Aorta (tissue), 5 donors: Measurements from ENCODE around the gene MCOLN2. TPM values are rescaled to one million over a fixed set of nuclear protein-coding genes. Genes with fewer than 3 reads are reported as not detected.

Experiments used
- ATAC-seq: fragments of 200-7000 bp; cut with Tn5 transposase; one replicate; pipeline ENCODE4 v1.9.1; 2022; ENCODE audit warnings: moderate library complexity; ENCODE audit not compliant: low FRiP score
- DNase-seq, 2 donors: peaks; one replicate each; pipeline ENCODE4 v3.0.0-alpha.2; 2020
- H3K27ac ChIP-seq, 2 donors: one replicate each; pipeline ENCODE4 v1.5.1; 2013; ENCODE audit warnings: low read length in 2 of 2, mild to moderate bottlenecking in 2 of 2, moderate library complexity in 2 of 2, control low read depth in 1 of 2, inconsistent platforms in 1 of 2, low read depth in 1 of 2
- H3K27me3 ChIP-seq, 2 donors: one replicate each; pipeline ENCODE4 v1.6.1; 2013; ENCODE audit warnings: control low read depth in 1 of 2, low read length in 1 of 2, mild to moderate bottlenecking in 1 of 2, moderate library complexity in 1 of 2; ENCODE audit not compliant: insufficient read depth in 2 of 2, control insufficient read depth in 1 of 2
- H3K36me3 ChIP-seq, 2 donors: one replicate each; pipeline ENCODE4 v1.6.1; 2013; ENCODE audit warnings: control low read depth in 1 of 2, low read length in 1 of 2, mild to moderate bottlenecking in 1 of 2; ENCODE audit not compliant: insufficient read depth in 2 of 2, control insufficient read depth in 1 of 2
- H3K4me1 ChIP-seq, 2 donors: one replicate each; pipeline ENCODE4 v1.6.1; 2013; ENCODE audit warnings: low read length in 2 of 2, control low read depth in 1 of 2, mild to moderate bottlenecking in 1 of 2, moderate library complexity in 1 of 2; ENCODE audit not compliant: insufficient read depth in 2 of 2, control insufficient read depth in 1 of 2
- H3K4me3 ChIP-seq, 2 donors: one replicate each; pipeline ENCODE4 v1.5.1; 2013; ENCODE audit warnings: low read length in 2 of 2, control low read depth in 1 of 2, mild to moderate bottlenecking in 1 of 2
- H3K9me3 ChIP-seq: one replicate; pipeline ENCODE4 v1.6.1; 2013; ENCODE audit warnings: mild to moderate bottlenecking, low read length; ENCODE audit not compliant: control insufficient read depth
- WGBS, 2 donors: extraction: QIAGEN DNeasy Blood & Tissue Kit; methylation state at CpG; one replicate each; pipeline ENCODE4 v1.1.7; 2013; 5-methylcytosine and 5-hydroxymethylcytosine counted together
- intact Hi-C, 2 donors: fragments of 100-400 bp; cut with DNase I; formaldehyde crosslinking; loops; one replicate each; pipeline versions ENCODE4 v1.14.2 to v1.15.0; 2022
- polyA plus RNA-seq, 2 donors: library from polyadenylated mRNA; stranded (reverse); fragments of 200-250 nt; gene quantifications; one replicate each; pipeline ENCODE4 v1.2.3, GENCODE V29; 2013
- total RNA-seq, 2 donors: library from RNA; stranded (reverse); fragmentation: NEBNext Ultra II Directional; extraction: Animal tissue kit (Norgen Biotek cat#: 25700); gene quantifications; one replicate each; pipeline ENCODE4 v1.2.1, GENCODE V29; 2021
- donor health status: healthy with polysubstance abuse.
- donor health status: Bipolar disorder and iron deficiency.
- donor health status: DM: no; HTN: no; CAD: no.
- donor health status: DM: no; HTN: no; CAD: no.
- donor health status: DM: yes; HTN: yes; CAD: no.

MCOLN2 gene
- total and polyA plus RNA-seq, 4 donors: 1.0 to 3.9 (median 2.2) TPM

DNA sequence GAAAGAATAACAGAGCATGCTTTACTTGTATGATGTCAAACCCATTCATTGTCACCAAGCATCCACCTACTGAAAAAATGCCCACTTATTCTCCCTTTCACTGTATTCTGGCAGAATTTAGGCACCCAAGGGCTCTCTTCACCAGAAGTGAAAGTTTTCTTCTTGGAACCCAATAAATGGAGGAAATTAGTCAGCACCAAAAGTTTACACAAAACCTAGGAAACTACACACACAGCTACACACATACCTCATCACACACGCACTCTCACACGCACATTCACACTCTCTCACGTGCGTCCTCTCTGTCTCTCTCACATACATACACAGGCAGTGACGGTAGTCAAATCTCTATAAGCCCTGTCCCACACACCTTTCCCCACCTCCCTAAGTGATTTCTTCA is 37.6 kb downstream of the MCOLN2 start:
- no peaks in the 10 kb centered on the region for H3K27me3 ChIP-seq
- no peaks in the 10 kb centered on the region for H3K36me3 ChIP-seq
- DNase-seq (no peak), ATAC-seq (no peak)
- no peak overlapping the region for H3K4me3 ChIP-seq
- H3K9me3 ChIP-seq: no peaks in the 10 kb centered on the region
- H3K27ac ChIP-seq: no peak overlapping the region
- 75 to 78% methylated on average over 5 of the region's 5 CpGs for WGBS, 2 donors
- peaks cover 0 to 5% of the 10 kb centered on the region in 2 donors for H3K4me1 ChIP-seq
- intact Hi-C loops: no loop called here

DNA sequence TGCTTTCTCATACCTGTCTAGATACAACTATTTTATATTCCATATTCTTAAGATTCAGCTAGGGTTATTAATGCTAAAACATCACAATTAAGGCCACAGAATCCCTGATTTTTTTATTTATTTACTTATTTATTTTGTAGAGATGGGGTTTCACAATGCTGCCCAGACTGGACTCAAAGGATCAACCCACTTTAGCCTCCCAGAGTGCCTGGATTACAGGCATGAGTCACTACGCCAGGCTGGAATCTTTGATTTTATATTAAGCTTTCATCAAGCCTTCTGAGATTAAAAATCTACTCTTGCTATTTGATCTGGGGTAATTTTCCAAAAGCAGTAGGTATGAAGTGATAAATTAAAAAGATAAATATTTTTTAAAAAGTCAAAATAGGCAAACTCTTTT is 38.9 kb downstream of the MCOLN2 start:
- Histone ChIP-seq H3K36me3 (no peaks in the 10 kb centered on the region), H3K27ac (no peak overlapping the region), H3K9me3 (no peaks in the 10 kb centered on the region), H3K4me3 (no peak overlapping the region), H3K4me1 (peaks cover 0 to 5% of the 10 kb centered on the region in 2 donors), H3K27me3 (no peaks in the 10 kb centered on the region)
- ATAC-seq (no peak), DNase-seq (no peak)
- WGBS, 2 donors: 84 to 91% methylated on average over 1 of the region's 1 CpG
- intact Hi-C loops: no loop called here

DNA sequence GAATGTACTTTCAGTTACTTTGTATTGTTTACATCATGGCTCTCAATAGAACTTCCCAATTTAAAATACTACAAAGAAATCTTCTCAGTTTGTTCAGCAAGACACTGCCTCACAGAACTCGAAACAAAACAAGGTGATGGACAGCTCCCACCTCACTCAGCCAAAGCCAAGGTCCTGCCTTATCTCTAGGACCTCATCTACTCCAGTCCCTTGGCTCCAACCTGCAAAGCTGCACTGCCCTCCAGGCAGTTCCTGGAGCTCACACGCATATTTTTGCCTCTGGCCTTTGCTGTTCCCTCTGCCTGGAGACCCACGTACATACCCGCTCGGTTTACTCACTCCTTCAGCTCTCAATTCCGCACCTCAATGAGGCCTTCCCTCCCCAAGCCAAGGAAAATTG is 40.3 kb downstream of the MCOLN2 start:
- ATAC-seq: no peak
- WGBS, 2 donors: 65 to 73% methylated on average over 6 of the region's 6 CpGs
- no peak for DNase-seq
- intact Hi-C loops: no loop called here
- Histone ChIP-seq H3K27me3 (no peaks in the 10 kb centered on the region), H3K9me3 (no peaks in the 10 kb centered on the region), H3K4me3 (no peak overlapping the region), H3K36me3 (no peaks in the 10 kb centered on the region), H3K27ac (no peak overlapping the region), H3K4me1 (peaks cover 0 to 5% of the 10 kb centered on the region in 2 donors)

DNA sequence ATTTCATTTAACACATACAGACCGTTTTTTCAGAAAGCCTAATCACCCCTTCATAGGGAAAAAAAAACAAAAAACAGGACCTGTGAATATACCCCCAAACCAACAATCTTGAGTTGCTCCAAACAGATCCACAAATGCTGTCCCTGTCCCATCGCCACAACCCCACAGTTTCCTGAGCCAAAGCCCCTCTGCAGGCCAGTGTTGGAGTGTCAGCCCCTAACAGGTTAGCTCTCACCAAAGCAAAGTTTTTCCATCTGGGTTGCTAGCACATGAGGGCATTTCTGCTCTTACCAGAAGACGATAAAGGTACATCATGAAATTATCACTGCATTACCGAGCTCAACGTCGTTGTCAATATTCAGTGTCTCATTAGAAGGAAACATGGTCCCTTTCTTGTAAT is 40.8 kb downstream of the MCOLN2 start:
- Histone ChIP-seq H3K4me1 (peaks cover 0 to 2% of the 10 kb centered on the region in 2 donors), H3K27ac (no peak overlapping the region), H3K9me3 (no peaks in the 10 kb centered on the region), H3K36me3 (no peaks in the 10 kb centered on the region), H3K27me3 (no peaks in the 10 kb centered on the region), H3K4me3 (no peak overlapping the region)
- 89 to 90% methylated on average over 6 of the region's 6 CpGs for WGBS, 2 donors
- DNase-seq (no peak), ATAC-seq (no peak)
- intact Hi-C loops: no loop called here

DNA sequence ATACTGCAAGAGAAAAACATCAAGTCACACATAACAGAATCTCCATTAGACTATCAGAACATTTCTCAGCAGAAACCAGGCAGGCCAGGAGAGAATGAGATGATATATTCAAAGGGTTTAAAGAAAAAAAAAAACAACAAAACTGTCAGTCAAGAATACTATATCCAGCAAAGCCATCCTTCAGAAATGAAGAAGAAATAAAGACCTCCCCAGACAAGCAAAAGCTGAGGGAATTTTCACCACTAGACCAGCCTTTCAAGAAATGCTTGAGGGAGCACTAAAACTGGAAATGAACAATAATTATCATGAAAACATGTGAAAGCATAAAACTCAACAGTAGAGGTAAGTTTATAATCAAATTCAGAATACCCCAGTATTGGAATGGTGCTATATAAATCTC is 47.2 kb downstream of the MCOLN2 start:
- H3K27me3 ChIP-seq: no peaks in the 10 kb centered on the region
- intact Hi-C loops: loop anchor here in 1 of 2 donors (5.0 to 10.0 kb wide), 2 partner anchors 78 to 115 kb away; a partner anchor contains a TSS

DNA sequence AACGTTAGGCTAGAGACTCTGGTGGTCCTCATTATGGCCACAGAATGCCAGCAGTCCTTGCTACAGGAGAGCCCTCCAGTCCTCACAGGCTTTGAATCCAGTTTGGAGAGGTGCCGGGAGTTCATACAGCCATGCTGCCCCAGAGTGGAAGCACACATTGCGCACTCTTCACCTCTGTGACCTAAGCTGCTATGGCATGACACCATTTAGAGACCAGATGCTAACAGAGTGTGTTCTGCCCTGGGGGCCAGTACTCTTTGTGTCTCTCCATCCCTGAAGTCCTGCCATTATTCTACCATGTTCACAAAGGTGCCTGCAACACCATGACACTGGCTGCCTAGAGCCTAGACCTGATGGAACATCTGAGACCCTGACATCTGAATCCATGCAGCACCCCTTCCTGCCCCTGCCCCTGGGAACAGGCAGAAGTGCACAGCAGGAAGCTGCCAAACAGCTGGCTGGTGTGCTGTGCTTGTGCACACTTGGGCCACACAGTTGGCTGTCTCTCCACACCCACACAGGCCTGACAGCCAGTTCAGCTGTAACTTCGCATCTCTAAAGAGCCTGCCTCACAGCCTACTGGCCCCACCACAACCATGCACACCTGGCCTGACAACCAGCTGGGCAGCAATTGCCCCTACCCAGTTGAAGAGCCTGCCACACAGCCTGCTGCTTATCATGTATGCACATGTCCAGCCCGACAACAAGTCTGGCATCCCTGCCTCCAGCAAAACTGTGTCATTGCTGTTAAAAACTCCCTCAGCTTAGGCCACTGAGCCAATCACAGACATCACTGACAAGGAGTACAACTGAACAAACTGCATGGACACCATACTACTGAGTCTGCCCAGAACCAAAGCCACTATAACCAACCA is 49.1 kb downstream of the MCOLN2 start:
- DNase-seq: no peak
- Histone ChIP-seq H3K36me3 (no peaks in the 10 kb centered on the region), H3K27ac (no peak overlapping the region), H3K27me3 (no peaks in the 10 kb centered on the region), H3K4me1 (no peaks in the 10 kb centered on the region), H3K9me3 (no peaks in the 10 kb centered on the region), H3K4me3 (no peak overlapping the region)
- no peak for ATAC-seq
- intact Hi-C loops: loop anchor here in 1 of 2 donors (5.0 to 10.0 kb wide), 2 partner anchors 80 to 117 kb away; a partner anchor contains a TSS
- WGBS, 2 donors: 83 to 84% methylated on average over 5 of the region's 5 CpGs

More for the DNA sequence above, 47.2 kb downstream of the MCOLN2 start:
- ATAC-seq: no peak
- H3K9me3 ChIP-seq: no peaks in the 10 kb centered on the region
- no peak for DNase-seq
- H3K4me3 ChIP-seq: no peak overlapping the region
- H3K36me3 ChIP-seq: no peaks in the 10 kb centered on the region
- H3K4me1 ChIP-seq: no peaks in the 10 kb centered on the region
- H3K27ac ChIP-seq: no peak overlapping the region

DNA sequence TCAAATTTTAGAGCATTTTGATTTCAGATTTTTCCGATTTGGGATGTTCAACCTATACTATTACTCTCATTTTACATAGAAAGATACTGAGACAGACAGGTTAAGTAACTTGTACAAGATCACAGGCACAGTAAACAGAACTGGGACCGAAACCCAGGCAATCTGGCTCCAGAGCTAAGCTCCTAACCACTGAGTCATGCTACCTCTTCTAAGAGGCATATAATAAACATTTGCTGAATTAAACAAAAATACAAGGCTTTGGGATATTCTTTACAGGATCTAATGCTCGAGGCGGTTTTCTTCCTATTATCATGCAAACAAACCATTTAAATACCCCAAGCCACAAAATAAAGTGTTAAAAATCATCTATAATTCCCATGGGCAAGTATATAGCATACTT is 50.3 kb downstream of the MCOLN2 start:
- intact Hi-C loops: loop anchor here in 1 of 2 donors (5.0 to 10.0 kb wide), 2 partner anchors 81 to 118 kb away; a partner anchor contains a TSS
- ATAC-seq: no peak
- Histone ChIP-seq H3K9me3 (no peaks in the 10 kb centered on the region), H3K27ac (no peak overlapping the region), H3K4me3 (no peak overlapping the region), H3K27me3 (no peaks in the 10 kb centered on the region), H3K4me1 (no peaks in the 10 kb centered on the region), H3K36me3 (no peaks in the 10 kb centered on the region)
- DNase-seq: no peak
- 88 to 93% methylated on average over 4 of the region's 4 CpGs for WGBS, 2 donors

DNA sequence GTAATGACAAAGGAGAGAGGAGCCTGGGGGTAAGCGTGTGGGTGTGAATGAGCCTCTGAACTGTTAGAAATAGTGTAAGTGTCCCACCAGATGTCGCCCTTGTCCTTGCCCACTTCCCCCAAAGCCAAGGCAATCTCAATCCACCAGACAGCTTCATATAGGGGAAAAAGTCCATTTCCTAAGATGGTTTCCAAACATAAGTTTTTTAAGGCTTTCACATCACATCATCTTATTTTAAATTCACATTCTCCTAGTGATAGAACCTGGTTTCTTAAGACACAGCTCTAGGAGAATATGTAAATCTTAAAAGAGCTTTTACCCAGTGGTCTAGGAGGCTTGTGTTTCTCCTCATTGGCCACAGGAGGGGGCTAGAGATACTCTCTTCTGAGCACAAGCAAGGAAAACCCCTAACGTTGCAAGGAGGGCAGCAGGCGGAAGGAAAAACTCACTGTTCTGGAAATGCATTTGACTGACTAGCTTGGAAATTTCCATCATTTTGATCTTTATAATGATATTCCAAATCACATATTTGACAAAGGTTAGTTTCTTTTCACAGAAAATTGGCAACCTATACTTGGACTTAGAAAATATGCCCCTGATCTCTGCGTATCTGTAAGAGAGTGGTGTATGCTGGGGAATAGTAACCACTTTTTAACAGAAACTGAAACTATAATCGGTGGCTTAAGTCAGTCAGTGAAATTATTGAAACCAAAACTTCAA is 52.0 kb downstream of the MCOLN2 start:
- no peaks in the 10 kb centered on the region for H3K36me3 ChIP-seq
- DNase-seq (peak in 1 of 2 donors; percentile 71), ATAC-seq (peak; percentile 96)
- no peaks in the 10 kb centered on the region for H3K9me3 ChIP-seq
- intact Hi-C loops: loop anchor here (1.0 to 10.0 kb wide), 5 partner anchors 52 to 307 kb away; partner anchors contain the start of gene MCOLN2 (in 1 of the 2)
- H3K4me1 ChIP-seq: no peaks in the 10 kb centered on the region
- no peak overlapping the region for H3K27ac ChIP-seq
- 0 to 1% methylated on average over 6 of the region's 6 CpGs for WGBS, 2 donors
- no peaks in the 10 kb centered on the region for H3K27me3 ChIP-seq
- H3K4me3 ChIP-seq: peak overlapping the region; percentile 41 to 73
